SIG-M5 treated with dmso at 0.1 percent for 504 hours (cell line): ENCODE data around the gene DDX55.
A peak's percentile ranks its signal among the peaks of the same experiment; 100 is the strongest.
"Not testable (repeated sequence)": the region's sequence is repeated elsewhere in the genome, so short reads cannot be mapped to it uniquely, and the experiment has no call there.

ENCODE experiments used
- DNase-seq: peaks from one replicate; lab custom pipeline; 2025; ENCODE audit not compliant: unreplicated experiment; lab: John Stamatoyannopoulos, UW

The DDX55 gene, protein sequence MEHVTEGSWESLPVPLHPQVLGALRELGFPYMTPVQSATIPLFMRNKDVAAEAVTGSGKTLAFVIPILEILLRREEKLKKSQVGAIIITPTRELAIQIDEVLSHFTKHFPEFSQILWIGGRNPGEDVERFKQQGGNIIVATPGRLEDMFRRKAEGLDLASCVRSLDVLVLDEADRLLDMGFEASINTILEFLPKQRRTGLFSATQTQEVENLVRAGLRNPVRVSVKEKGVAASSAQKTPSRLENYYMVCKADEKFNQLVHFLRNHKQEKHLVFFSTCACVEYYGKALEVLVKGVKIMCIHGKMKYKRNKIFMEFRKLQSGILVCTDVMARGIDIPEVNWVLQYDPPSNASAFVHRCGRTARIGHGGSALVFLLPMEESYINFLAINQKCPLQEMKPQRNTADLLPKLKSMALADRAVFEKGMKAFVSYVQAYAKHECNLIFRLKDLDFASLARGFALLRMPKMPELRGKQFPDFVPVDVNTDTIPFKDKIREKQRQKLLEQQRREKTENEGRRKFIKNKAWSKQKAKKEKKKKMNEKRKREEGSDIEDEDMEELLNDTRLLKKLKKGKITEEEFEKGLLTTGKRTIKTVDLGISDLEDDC

DNA sequence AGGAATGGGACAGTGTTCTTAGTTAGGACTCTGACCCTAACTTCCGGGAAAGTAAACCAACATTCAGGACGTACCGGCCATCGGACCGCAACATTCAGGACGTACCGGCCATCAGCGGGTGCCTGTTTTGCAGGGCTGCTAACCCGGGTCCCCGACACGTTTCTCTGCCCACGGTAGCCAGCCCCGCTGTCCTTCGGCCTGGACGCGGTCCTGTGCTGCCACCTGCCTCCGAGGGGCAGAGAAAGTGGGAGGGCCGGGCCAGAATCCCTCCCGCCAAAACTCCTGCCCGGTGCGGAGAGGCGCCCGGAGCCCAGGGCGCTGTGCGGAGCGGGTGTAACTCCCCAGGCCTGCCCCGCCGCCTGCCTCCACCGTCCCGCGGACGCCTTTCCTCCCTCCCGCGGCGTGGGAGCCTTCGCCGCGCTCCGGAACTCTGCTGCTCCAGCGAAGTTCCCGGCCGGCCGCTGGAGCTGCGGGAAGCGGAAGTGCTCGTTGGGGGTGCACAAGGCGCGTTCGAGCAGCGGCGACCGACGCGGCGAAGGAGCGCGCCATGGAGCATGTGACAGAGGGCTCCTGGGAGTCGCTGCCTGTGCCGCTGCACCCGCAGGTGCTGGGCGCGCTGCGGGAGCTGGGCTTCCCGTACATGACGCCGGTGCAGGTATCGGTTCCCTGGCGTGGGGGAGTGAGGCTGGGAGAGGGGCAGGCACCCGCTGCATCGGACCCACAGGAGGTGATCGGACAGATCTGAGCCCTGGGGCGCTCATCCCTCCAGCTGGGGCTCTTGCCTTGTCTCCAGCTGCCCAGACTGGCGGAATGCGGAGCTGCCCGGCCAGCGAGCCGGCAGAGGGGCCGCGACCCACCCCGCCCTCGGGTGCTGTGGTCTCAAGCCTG is at the start of gene DDX55:
DDX55 (plus strand) TSS at position 498 of the 888 bp plus-strand sequence; CDS start at position 548, 50 bp downstream.
- DNase-seq, result peak; percentile 78

DNA sequence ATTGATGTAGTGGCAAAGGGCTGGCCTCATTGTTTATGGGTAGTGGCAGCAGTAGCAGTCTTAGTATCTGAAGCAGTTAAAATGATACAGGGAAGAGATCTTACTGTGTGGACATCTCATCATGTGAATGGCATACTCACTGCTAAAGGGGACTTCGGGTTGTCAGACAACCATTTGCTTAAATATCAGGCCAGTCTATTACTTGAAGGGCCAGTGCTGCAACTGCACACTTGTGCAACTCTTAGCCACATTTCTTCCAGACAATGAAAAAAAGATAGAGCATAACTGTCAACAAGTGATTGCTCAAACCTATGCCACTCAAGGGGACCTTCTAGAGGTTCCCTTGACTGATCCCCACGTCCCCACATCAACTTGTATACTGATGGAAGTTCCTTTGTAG is 47.8 kb upstream of the DDX55 start:
- peak; percentile 95 for DNase-seq

DNA sequence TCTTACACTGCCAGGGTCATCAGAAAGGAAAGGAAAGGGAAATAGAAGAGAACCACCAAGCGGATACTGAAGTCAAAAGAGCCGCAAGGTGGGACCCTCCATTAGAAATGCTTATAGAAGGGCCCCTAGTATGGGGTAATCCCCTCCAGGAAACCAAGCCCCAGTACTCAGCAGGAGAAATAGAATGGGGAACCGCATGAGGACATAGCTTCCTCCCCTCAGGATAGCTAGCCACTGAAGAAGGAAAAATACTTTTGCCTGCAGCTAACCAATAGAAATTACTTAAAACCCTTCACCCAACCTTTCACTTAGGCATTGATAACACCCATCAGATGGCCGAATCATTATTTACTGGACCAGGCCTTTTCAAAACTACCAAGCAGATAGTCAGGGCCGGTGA is 47.1 kb upstream of the DDX55 start:
- peak; percentile 28 for DNase-seq

DNA sequence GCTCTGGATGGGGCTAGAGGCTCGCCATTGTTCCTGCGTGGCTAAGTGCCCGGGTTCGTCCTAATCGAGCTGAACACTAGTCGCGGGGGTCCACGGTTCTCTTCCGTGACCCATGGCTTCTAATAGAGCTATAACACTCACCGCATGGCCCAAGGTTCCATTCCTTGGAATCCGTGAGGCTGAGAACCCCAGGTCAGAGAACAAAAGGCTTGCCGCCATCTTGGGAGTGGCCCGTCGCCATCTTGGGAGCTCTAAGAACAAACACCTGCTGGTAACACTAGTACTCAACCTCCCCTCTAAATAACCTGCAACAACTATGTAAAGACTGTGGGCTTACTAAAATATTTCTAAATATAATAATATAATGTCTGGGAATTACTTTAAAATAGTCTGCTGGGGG is 43.4 kb upstream of the DDX55 start:
- not testable (repeated sequence) for DNase-seq

DNA sequence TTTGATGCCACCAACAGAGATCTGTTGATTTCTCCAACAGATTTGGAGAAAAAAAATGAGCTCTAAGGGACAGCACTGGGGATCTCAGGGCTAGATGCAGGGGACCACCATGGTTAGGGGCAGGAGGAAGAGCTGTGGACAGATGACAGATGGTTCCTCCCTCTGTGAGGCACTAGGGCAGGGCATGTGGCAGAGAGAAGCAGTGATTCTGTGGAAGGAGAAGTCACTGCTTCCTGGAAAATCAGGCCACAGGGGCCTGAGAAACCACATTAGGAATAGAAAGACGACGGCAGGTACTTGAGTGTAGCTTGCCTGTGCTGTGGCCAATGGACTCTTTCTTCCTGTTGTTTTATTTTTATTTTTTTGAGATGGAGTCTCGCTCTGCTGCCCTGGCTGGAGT is 42.4 kb upstream of the DDX55 start:
- no peak for DNase-seq

DNA sequence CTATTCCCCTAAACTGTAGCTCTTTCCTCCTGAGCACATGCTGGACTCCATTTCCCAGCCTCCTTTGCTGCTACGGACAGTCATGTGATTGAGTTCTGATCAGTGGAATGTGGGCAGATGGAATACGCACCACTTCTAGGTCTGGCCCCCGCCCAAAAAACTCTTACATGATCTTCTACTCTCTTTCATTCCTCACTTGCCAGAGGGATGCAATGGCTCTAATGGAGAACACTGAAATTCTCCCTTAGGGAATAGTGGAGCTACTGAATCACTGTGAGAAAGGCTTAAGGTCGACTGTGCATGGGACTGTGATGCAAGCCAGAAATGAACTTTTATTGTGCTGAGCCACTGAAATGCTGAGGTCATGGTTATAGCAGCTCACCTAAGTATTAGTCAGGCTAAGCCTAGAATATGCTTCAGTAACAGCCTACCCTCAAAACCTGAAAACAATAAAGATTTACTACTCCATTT is 30.5 kb upstream of the DDX55 start:
- no peak for DNase-seq

DNA sequence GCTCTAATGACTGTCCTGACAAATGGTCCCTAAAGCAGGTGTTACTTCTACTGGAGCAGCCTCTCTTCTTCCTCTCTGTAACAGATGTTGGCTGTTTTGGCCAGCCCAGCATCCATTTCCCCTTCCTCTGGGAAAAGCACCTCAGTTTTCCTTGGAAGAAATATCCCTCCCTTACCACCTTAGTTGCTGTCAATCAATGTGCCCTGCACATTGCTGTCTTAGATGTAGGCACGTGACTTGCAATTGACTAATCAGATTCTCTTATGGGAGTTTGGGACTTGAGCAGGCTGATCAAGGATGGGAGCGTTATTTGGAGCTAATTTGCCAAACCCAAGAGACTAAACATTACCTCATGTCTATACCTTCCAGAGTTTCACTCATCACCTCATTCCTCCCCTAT is 29.5 kb upstream of the DDX55 start:
- no peak for DNase-seq

DNA sequence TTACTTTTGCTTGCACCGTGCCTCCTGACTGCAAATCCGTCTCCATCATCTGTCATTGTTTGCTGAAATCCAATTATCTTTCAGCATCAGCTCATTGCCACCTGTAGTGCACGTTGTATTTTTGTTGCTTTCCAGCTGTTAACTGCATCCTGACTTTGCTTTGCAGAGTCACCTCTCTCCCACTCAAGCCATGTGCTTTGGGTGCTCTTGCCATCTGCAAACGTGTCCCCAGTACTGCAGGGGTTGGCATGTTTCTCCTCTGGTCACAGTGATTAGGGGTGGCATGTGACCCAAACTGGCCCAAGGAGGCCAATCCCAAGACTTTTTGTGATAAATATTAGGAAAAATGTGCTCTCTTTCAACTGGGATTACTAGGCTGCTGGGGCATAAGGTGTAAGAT is 28.0 kb upstream of the DDX55 start:
- no peak for DNase-seq

DNA sequence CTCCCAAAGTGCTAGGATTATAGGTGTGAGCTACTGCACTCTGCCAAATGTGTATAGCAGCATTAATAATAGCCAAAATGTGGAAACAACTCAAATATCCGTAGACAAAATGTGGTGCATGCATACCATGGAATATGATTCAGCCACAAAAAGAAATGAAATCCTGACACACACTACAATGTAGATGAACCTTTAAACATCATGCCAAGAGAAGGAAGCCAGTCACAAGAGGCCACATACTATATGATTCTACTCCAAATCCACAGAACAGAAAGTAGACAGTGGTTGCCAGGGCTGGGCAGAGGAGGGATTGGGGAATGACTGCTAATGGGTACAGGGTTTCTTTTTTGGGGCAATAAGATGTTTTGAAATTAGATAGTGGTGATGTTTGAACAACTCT is 25.3 kb upstream of the DDX55 start:
- DNase-seq, result no peak

DNA sequence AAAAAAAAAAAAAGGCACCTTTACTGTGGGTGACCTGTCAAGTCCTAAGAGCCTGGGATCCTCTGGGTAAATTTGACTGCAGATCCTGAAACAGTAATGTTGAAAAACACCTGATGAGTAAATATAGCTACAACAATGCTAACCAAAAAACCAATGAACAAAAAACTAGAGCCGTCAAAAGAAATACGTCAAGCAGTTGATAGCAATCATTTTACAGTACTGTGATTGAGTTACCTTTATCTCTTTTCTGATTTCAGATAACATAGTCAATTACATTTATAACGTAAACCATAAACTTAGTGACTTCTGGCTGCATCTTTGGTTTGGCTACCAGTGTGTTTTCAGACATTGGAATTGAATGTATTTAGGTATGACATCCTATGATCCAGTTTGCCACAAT is 23.7 kb upstream of the DDX55 start:
- no peak for DNase-seq

DNA sequence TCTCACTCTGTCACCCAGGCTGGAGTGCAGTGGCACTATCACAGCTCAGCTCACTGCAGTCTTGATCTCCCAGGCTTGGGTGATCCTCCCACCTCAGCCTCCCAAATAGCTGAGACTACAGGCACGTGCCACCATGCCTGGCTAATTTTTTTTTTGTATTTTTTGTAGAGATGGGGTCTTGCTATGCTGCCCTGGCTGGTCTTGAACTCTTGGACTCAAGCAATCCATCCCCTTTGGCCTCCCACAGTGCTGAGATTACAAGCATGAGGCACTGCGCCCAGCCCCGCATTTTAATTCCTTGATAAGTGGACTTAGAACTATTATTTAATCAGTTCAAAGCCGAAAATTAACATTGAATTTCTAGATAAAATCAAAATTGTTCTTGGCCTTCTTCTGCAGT is 23.1 kb upstream of the DDX55 start:
- DNase-seq, result not testable (repeated sequence)

DNA sequence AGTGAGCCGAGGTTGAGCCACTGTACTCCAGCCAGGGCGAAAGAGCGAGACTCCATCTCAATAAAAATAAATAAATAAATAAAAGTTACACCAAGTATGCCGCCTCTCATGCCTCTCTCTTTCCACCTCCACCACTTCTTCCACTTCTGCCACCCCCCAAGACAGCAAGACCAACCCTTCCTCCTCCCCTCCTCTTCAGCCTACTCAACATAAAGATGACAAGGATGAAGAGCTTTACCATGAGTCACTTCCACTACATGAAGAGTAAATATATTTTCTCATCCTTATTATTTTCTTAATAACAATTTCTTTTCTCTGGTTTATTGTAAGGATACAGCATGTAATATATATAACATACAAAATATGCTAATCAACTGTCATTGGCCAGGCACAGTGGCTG is 21.1 kb upstream of the DDX55 start:
- DNase-seq, result no peak

DNA sequence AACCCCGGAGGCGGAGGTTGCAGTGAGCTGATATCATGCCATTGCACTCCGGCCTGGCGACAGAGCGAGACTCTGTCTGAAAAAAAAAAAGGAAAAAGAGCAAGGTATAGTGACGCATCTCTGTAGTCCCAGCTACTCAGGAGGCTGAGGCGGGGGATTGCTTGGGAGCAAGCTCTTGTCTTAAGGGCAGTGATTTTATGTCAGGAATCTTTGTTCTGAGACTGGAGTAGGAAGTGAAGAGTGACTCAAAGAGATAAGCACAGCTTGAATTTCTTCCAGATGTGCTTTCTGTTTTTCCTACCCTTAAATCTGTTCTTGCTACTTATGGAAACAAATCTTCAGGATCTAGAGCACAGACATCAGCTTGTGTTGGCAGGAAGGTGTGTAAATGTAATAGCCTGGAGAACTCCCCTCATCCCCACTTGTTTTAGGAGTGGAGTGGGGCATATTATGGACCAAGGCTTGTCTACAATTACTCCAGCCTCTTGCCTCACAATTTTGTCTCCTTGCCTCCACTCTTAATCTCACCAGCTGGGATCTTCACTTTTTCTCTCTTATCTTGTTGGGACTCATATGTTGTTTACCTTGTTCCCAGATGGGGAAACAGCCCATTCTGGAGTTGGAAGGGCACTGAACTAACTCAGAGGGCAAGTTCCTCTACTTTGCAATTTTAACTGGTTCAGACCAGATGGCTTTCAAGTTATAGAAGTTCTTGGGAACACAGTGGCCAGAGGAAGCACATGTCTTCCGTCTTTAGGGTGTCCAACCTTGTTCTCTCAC is 10.0 kb upstream of the DDX55 start:
- DNase-seq, result no peak

DNA sequence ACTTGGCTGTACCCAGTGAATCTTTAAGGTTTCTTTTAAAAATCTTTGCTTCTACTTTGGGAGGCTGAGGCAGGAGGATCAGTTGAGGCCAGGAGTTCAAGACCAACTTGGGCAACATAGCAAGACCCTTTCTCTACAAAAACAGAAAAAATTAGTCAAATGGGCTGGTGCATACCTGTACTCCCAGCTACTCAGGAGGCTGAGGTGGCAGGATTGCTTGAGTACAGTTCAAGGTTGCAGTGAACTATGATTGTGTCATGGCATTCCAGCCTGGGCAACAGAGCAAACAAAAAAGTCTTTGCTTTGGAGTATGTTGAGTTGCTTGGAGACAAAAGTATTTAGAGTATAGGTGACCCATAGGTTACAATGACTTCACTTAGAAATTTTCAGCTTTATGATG is 6.2 kb upstream of the DDX55 start:
- peak; percentile 52 for DNase-seq

DNA sequence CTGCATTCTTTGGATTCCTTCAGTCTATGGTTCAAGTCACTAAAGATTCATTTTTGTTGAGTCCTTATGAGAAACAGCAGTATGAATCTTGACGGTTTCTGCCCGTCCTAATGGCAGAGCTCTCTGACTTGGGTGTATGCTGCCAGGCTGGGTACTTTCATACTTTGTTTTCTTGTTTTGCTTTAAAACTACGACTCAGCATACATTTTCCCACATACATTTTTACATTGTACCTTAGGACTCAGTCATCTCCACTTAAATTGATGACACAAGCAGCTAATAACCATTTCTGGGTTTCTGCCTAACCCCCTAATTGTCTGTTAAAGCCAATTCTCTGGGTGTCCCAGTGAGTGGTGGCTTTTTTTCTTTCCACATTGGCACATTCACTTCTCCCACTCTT is 4.8 kb upstream of the DDX55 start:
- DNase-seq, result no peak

DNA sequence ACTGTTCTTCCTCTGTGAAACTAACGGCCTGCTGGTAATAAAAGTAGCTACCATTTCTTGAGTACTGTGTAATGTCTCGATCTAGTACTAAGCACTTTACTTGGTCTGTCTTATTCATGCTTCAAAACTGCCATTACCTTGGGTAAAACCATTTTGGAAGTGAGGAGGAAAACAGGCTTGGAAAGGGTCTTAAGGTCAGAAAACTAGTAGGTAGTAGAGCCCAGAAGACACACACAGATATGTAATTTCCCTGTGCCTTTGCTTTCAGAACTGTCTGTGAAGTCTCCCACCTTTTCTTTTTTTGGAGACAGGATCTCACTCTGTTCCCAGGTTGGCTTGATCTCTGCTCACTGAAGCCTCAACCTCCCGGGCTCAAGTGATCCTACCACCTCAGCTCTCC is 3.4 kb upstream of the DDX55 start:
- no peak for DNase-seq

DNA sequence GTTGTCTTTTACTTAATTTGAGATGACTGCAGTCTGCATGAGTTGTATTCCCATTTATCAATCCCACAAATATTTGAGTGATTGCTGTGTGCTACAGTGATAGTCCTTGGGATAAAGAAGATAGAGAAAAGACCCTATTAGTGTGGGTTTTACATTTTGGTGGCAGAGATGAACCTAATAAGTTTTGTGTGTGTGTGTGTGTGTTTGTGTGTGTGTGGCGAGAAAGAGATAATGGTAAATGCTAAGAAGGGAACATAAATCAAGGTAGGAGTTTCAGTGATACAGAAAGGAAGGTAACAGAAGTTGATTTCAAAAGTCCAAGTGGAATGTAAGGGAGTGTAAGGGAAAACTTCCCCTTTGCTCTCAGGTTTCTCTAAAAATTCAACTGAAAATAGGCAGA is 2.6 kb upstream of the DDX55 start:
- no peak for DNase-seq

DNA sequence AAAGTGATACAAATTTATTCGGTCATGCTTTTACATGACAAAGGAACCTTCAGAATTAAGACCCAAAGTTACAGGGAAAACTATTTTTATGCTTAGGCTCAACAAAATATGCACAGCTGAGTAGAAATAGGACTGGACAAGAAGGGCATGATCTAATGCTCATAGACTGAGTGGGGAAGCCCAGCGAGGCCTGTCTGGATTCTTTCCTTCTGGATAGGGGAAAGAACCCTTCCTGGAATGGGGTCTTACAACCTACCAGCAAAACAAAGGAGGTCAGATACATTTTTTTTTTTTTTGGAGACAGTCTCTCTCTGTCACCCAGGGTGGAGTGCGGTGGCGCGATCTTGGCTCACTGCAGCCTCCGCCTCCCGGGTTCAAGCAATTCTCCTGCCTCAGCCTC is 2.2 kb upstream of the DDX55 start:
- no peak for DNase-seq

DNA sequence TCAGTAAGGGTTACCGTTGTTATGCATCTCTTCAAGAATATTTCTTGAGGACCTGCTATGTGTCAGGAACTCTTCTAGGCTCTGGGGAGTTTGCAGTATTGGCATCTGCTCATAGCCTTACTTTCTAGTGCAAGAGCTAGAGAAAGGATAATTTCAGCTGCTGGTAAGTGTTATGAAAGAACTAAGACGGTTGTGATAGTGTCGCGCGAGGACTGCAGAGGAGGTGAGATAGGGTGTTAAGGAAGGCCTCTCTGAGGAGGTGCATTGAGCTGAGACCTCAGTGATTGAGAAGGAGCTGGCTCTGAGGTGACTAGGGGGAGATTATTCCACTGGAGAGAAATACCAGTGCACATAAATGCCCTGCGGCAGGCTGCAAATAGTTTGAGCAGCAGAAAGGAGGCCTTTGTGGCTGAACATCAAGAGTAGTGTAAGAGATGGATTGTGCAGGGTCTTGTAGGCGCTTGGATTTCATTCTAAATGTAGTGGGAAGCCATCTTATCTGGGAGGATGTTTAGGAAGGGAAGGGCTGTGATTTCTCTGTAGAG is 824 bp downstream of the DDX55 start:
- DNase-seq, result peak; percentile 74

DNA sequence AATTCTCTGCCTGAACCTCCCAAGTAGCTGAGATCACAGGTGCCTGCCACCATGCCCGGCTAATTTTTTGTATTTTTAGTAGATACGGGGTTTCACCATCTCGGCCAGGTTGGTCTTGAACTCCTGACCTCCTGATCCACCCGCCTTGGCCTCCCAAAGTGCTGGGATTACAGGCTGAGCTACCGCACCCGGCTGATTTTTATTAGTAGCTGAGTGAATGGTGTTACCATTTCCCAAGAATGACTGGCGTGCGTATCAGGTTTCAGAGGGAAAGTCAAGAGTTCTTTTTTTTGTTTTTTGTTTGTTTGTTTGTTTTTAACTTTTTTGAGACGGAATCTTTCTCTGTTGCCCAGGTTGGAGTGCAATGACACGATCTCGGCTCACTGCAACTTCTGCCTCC is 1.6 kb downstream of the DDX55 start:
- DNase-seq, result not testable (repeated sequence)

DNA sequence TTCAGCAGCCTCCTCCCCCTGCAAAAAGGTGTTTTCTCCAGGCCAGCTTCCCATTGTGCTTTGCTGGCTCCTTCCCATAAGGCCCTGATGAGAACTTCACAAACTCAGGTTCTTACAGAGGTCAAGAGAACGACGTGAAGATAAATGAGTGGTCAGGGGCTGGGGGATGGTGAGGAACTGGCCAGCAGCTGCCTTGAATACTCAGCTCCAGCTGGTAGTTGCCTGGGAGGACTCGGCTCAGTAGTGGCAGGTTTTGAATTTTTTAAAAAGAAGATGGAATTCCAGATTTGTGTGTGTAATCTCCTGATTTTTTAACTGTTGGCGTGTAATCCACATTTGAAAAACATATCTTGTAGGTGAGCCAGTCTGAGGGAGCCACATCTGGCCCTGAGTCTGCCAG is 5.9 kb downstream of the DDX55 start:
- DNase-seq, result no peak
